ENCODE results near the gene AGRN. TPM values are rescaled to one million over a fixed set of nuclear protein-coding genes. Genes with fewer than 3 reads are reported as not detected.

The AGRN gene
- 479 and 617 TPM in 2 replicates for total RNA-seq

- Histone ChIP-seq H3K27me3 (ENCODE audit: control insufficient read depth, insufficient read depth, low read length) (no peaks in the 10 kb centered on the region), H3K36me3 (ENCODE audit: control insufficient read depth, insufficient read depth, low read length) (peaks cover 3% of the 10 kb centered on the region), H3K4me3 (ENCODE audit: low read depth, low read length) (peak within 1 kb of the TSS; percentile 84)
- TF ChIP-seq CTCF (IDR thresholded peaks at IDR 0.05; ENCODE audit: insufficient read depth, low read length, poor library complexity, severe bottlenecking), result no peak
- DNase-seq (ENCODE audit: low read depth), result no peak
These were observed at the start of gene AGRN for GRCh38 chr1:1020000-1020404. AGRN (plus strand) TSS chr1:1020120; CDS start chr1:1020173, 53 bp downstream.

- peaks cover 19% of the 10 kb centered on the region for H3K27me3 ChIP-seq (ENCODE audit: control insufficient read depth, insufficient read depth, low read length)
- no peaks in the 10 kb centered on the region for H3K36me3 ChIP-seq (ENCODE audit: control insufficient read depth, insufficient read depth, low read length)
- H3K4me3 ChIP-seq (ENCODE audit: low read depth, low read length), result no peak overlapping the region
- no peak for DNase-seq (ENCODE audit: low read depth)
- TF ChIP-seq CTCF (IDR thresholded peaks at IDR 0.05; ENCODE audit: insufficient read depth, low read length, poor library complexity, severe bottlenecking), result no peak
These were observed 49.5 kb upstream of the AGRN start for GRCh38 chr1:970242-970972.

GRCh38 chr1:970973-971730 is 48.8 kb upstream of the AGRN start:
- no peaks in the 10 kb centered on the region for H3K36me3 ChIP-seq (ENCODE audit: control insufficient read depth, insufficient read depth, low read length)
- no peak for TF ChIP-seq CTCF (IDR thresholded peaks at IDR 0.05; ENCODE audit: insufficient read depth, low read length, poor library complexity, severe bottlenecking)
- DNase-seq (ENCODE audit: low read depth), result no peak
- H3K27me3 ChIP-seq (ENCODE audit: control insufficient read depth, insufficient read depth, low read length), result peaks cover 19% of the 10 kb centered on the region
- H3K4me3 ChIP-seq (ENCODE audit: low read depth, low read length), result no peak overlapping the region

- Histone ChIP-seq H3K4me3 (ENCODE audit: low read depth, low read length) (no peak overlapping the region), H3K27me3 (ENCODE audit: control insufficient read depth, insufficient read depth, low read length) (peaks cover 19% of the 10 kb centered on the region), H3K36me3 (ENCODE audit: control insufficient read depth, insufficient read depth, low read length) (no peaks in the 10 kb centered on the region)
- TF ChIP-seq CTCF (IDR thresholded peaks at IDR 0.05; ENCODE audit: insufficient read depth, low read length, poor library complexity, severe bottlenecking), result no peak
- DNase-seq (ENCODE audit: low read depth), result no peak
These were observed 48.0 kb upstream of the AGRN start for GRCh38 chr1:971751-972506.

- no peak for TF ChIP-seq CTCF (IDR thresholded peaks at IDR 0.05; ENCODE audit: insufficient read depth, low read length, poor library complexity, severe bottlenecking)
These were observed 47.0 kb upstream of the AGRN start for GRCh38 chr1:972726-973458.

More at GRCh38 chr1:972726-973458, 47.0 kb upstream of the AGRN start:
- peaks cover 19% of the 10 kb centered on the region for H3K27me3 ChIP-seq (ENCODE audit: control insufficient read depth, insufficient read depth, low read length)
- H3K4me3 ChIP-seq (ENCODE audit: low read depth, low read length), result no peak overlapping the region
- no peaks in the 10 kb centered on the region for H3K36me3 ChIP-seq (ENCODE audit: control insufficient read depth, insufficient read depth, low read length)
- DNase-seq (ENCODE audit: low read depth), result no peak

All from kidney epithelial cell (primary cell).